Measurements from ENCODE around the gene FOXF2.
"Not testable (repeated sequence)": the region's sequence is repeated elsewhere in the genome, so short reads cannot be mapped to it uniquely, and the experiment has no call there.

DNA sequence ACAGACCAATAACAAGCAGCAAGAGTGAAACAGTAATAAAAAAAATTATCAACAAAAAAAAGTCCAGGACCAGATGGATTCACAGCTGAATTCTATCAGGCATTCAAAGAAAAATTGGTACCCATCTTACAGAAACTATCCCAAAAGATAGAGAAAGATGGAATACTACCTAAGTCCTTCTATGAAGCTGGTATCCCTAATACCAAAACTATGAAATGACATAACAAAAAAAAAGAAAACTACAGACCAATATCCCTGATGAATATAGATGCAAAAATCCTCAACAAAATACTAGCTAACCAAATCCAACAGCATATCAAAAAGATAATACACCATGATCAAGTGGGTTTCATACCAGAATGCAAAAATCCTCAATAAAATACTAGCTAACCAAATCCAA is 34.3 kb upstream of the FOXF2 start:
- TF ChIP-seq YY1 (IDR thresholded peaks at IDR 0.05; ENCODE audit: insufficient read depth, insufficient read length); ZNF274 (IDR thresholded peaks at IDR 0.05; ENCODE audit: low read depth, low read length); SUZ12 (IDR thresholded peaks at IDR 0.05; ENCODE audit: extremely low read depth, insufficient read depth, insufficient read length): not testable (repeated sequence)

Measured in NT2/D1 (cell line).